HCT116 (cell line): ENCODE results near the gene ACD.

ENCODE experiments used
- CTCF ChIP-seq, 3 experiments: fragments of 200-600 bp in 1 of 3; sonication (generic) in 1 of 3; IDR thresholded peaks in 2 of 3; conservative IDR thresholded peaks in 1 of 3; 2 replicates each; pipeline ENCODE4 v1.5.1; 2012 to 2017; ENCODE audit warnings: low read depth in 2 of 3, low read length in 2 of 3, antibody characterized with exemption in 1 of 3, borderline replicate concordance in 1 of 3, control low read depth in 1 of 3, mild to moderate bottlenecking in 1 of 3, mixed read lengths in 1 of 3, mixed run types in 1 of 3, moderate library complexity in 1 of 3; ENCODE audit not compliant: insufficient read depth in 1 of 3
- POLR2A ChIP-seq: IDR thresholded peaks from 2 replicates; pipeline ENCODE4 v1.7.0; 2011; ENCODE audit warnings: borderline replicate concordance; ENCODE audit not compliant: insufficient read depth, insufficient read length; ENCODE audit errors: extremely low read depth
- POLR2AphosphoS5 ChIP-seq: IDR thresholded peaks from 2 replicates; pipeline ENCODE4 v1.6.1; 2011; ENCODE audit warnings: mild to moderate bottlenecking, low read depth, low read length, moderate library complexity
- YY1 ChIP-seq: IDR thresholded peaks from 2 replicates; pipeline ENCODE4 v1.6.1; 2011; ENCODE audit warnings: low read length, low read depth, moderate library complexity, mild to moderate bottlenecking; ENCODE audit not compliant: insufficient replicate concordance; ENCODE audit errors: extremely low read depth
- ZNF274 ChIP-seq: fragments of 200-500 bp; sonication (Bioruptor generic); IDR thresholded peaks from 2 replicates; pipeline ENCODE4 v1.6.1; 2014; ENCODE audit warnings: mild to moderate bottlenecking, low read depth, low read length, inconsistent platforms

GRCh38 chr16:67641779-67642708, 18.0 kb downstream of the ACD start:
- TF ChIP-seq CTCF (IDR thresholded peaks at IDR 0.05 in 2 of 3, conservative IDR thresholded peaks at IDR 0.05 in 1 of 3; ENCODE audit: borderline replicate concordance in 1 of 3, insufficient read depth in 1 of 3, low read depth in 2 of 3, low read length in 2 of 3) (no peak), YY1 (no peak), POLR2AphosphoS5 (no peak), POLR2A (no peak), ZNF274 (no peak)
